ENCODE results near the gene PREB. TPM values are rescaled to one million over a fixed set of nuclear protein-coding genes. Genes with fewer than 3 reads are reported as not detected.
A peak's percentile ranks its signal among the peaks of the same experiment; 100 is the strongest.
"Not testable (repeated sequence)": the region's sequence is repeated elsewhere in the genome, so short reads cannot be mapped to it uniquely, and the experiment has no call there.

The PREB gene
- 40.4 TPM for total RNA-seq
- long read RNA-seq, transcript PREB-201 (9 exons, 2,166 nt): major isoform, 78 of 129 reads
- long read RNA-seq, transcript PREB-202 (8 exons, 1,910 nt): minor isoform, 8 of 129 reads
- long read RNA-seq, partial matches to known transcripts: 16 of 129 reads
- long read RNA-seq, other reads (novel, unspliced or antisense): 27 of 129 reads

DNA sequence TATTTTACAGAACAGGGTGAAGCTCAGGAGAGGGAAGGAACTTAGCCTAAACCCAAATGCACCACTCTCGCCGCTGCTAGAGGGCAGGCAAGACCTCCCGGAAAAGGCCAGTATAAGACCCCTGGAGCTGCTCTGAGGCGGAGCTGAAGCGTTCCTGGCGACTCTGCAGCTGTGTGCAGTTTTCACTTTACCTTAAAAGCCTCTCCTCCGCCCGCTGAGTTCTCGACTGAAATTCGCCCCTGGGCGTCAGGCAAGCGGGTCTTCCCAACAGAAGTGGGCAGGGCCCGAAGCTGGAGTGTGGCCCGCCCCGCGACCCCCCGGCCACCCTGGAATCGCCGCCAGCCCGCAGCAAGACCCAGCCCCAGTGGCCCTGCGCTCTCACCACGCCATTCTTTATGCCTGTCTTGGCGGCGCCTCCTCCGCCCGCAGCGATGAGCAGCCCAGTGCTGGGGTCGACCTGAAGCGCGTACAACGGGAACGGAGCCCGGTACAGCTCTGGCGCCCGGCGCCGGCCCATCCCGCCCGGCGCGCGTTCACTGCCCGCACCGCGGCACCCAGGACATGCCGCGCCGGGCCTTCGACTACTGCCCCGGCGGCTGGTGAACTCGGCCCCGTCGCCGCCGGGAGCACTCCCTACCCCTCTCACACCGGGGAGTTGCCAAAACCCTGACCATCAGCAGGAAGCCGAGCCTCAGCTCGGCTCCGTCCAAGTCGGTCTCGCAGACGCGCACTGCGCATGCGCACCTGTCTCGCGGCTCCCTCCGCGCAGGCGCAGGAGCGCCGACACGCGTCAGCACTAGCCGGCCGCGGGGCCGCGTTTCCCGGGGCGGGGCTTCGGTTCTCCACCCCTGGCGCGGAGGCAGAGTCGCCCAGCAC is at the start of gene PREB:
PREB (minus strand) TSS at position 732 of the 876 bp plus-strand sequence; CDS start at position 517, 215 bp downstream.
- intact Hi-C loops (cut with DNase I): loop anchor here (2.0 kb wide), 1 partner anchor 79 kb away; the partner anchor contains the start of genes ATRAID and SLC5A6
- peak; percentile 98 for DNase-seq (ENCODE audit: low spot score)

DNA sequence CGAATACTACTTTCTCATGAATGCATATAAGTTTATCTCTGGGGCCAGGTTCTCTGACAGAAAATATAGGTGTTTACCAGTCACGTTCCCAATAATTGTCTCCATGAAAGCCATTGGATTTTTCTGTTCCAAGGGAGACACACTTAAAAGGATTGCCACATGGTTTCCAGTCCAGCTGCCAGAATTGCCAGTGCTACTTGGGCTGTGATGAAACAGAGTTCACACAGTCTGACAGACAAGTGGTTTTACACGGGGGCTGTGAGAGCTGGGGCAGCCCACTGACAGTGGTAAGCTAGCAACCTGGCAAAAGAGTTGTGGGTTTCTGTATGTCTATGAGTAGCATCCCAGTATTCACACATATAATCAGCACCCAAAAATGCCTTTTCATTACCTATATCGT is 49.7 kb upstream of the PREB start:
- intact Hi-C loops (cut with DNase I): no loop called here
- DNase-seq (ENCODE audit: low spot score): no peak

GRCh38 chr2:27182346-27182745 is 47.9 kb upstream of the PREB start:
- no peak for DNase-seq (ENCODE audit: low spot score)
- intact Hi-C loops (cut with DNase I): no loop called here

DNA sequence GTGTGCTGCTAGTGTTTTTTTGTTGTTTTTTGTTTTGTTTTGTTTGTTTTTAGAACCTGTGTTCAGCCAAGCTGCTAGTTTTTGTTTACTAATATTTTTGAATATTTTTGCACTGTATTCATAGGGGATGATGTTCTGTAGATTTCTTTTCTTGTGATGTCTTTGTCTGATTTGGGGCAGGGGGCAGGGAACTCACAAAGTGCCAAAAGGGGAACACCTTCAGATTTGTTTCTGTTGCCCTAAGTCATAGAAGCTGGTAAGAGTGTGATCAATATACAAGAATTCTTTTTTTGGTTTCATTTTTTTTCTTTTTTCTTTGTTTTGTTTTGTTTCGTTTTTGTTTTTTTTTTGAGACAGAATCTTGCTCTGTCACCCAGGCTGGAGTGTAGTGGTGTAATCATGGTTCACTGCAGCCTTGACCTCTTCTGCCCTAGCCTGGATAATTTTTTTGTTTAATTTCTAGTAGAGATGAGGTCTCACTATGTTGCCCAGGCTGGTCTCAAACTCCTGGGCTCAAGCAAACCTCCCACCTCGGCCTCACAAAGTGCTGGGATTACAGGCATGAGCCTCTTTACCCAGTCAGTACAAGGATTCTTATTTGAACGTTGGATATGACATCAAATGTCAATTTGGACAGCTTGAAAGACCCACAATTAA is 45.0 kb upstream of the PREB start:
- no peak for DNase-seq (ENCODE audit: low spot score)
- intact Hi-C loops (cut with DNase I): no loop called here

- intact Hi-C loops (cut with DNase I): no loop called here
- no peak for DNase-seq (ENCODE audit: low spot score)
Measured at GRCh38 chr2:27178469-27178868, 44.0 kb upstream of the PREB start.

- DNase-seq (ENCODE audit: low spot score): no peak
- intact Hi-C loops (cut with DNase I): no loop called here
Measured at GRCh38 chr2:27177441-27178351, 43.3 kb upstream of the PREB start.

GRCh38 chr2:27175781-27176180 is 41.3 kb upstream of the PREB start:
- intact Hi-C loops (cut with DNase I); DNase-seq (ENCODE audit: low spot score): not testable (repeated sequence)

GRCh38 chr2:27175330-27175729 is 40.9 kb upstream of the PREB start:
- intact Hi-C loops (cut with DNase I): no loop called here
- no peak for DNase-seq (ENCODE audit: low spot score)

DNA sequence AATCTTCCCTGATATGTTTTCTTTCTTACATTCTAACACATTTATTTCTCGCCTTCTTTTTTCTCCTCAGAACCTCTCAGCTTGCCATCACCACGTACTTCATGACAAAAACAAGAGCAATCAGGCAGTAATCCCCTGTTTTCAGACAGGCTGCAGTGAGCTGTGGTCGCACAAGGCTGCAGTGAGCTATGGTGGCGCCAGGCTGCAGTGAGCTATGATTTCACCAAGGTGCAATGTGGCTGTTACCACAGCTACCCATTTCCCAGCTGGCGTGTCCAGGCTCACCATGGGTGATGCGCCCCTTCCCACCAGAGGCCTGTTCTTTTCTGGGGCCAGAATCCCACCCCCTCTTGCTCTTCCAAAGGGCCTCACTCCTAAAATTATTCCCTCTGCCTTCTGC is 40.2 kb upstream of the PREB start:
- no peak for DNase-seq (ENCODE audit: low spot score)
- intact Hi-C loops (cut with DNase I): no loop called here

DNA sequence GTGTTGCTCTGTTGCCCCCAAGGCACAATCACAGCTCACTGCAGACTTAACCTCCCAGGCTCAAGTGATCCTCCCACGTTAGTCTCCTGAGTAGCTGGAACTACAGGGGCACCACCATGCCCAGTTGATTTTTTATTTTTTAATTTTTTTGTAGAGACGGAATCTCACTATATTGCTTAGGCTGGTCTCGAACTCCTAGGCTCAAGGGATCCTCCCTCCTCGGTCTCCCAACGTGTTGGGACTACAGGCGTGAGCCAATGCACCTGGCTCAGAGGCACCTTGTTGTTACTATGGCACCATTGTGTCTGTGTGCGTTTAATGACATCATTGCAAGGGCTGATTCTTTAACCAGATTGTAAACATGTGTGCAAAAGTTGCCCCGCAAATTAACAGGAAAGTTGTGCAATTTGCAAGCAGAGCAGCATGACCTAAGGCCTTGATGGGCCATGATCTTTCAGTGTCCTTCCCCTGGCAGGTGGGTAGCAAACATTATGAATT is 37.0 kb upstream of the PREB start:
- intact Hi-C loops (cut with DNase I): no loop called here
- no peak for DNase-seq (ENCODE audit: low spot score)

- DNase-seq (ENCODE audit: low spot score): peak; percentile 26
- intact Hi-C loops (cut with DNase I): no loop called here
Measured at GRCh38 chr2:27170581-27171337, 36.3 kb upstream of the PREB start.

DNA sequence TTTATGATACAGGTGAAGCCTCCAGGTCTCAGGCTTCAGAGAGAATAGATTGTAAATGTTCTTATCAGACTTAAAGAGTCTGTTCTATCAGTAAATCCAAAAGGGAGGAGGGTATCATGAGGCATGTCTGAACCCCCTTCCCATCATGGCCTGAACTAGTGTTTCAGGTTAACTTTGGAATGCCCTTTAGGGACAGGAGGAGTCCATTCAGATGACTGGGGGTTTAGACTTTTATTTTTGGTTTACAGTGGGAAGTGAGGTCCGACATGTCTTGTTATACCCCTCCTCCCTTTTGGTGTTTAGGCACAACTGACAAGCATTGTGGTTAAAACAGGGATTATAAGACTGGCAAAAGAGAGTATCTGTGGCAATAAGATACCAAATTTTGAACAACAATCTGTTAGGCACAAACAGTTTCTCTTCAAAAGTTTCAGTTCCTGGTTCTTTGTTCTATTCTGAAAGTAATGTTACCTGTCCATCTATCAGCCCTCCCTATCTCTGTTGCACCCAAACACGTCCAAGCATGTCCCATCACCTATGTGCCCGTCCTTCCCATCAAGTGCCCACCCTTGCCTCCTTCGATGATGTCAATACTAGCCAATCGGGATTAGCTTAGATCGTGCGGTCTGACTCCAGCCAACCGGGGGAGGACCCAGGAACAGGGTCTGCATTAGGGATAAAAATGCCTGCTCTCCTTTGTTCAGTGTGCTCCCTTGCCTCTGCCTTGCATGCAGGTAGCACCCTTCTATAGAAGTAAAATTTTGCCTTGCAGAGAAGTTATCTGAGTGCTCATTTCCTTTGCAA is 30.7 kb upstream of the PREB start:
- DNase-seq (ENCODE audit: low spot score): no peak
- intact Hi-C loops (cut with DNase I): no loop called here

DNA sequence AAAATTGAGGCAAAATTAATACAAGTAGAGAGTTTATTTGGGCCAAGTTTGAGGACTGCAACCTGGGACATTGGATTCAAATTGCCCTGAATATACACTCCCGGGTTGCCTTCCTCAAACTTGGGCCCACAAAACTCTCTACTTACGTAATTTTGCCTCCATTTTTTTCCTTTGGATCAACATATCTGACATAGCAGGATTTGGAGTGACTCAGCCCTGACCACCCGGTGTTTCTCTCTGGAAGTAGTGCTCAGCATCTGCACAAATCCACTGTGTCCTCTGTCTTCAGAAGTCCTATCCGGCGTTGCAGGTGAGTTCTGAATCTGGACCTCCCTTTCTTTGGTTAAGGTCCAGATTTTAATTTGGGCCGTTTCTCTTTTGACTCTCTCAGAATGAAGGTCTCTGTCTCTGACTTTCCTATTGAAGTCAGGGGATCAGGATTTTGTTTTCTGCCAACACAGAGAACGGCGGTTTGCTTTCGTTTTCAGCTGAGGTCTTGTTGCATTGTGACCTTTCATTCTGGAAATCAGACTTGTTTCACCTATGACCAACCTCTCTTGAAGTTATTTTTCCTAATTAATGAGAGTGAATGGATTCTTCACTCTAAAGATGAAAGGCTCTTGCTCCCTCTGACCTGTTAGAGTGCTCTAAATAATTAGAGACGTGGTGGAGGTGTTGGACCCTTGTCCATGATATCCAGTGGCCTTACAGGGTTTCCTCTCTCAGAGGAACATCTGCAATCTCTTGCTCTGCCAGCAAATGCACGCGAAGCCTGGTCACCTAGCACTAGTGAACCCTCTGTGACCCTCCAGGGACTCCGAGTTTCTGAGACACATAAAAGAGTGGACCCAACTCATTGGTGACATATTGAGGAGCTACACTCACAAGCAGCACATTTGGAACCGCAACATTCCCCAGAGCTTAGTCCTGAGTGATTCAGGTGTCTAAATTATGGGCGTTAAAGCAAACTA is 28.0 kb upstream of the PREB start:
- no peak for DNase-seq (ENCODE audit: low spot score)
- intact Hi-C loops (cut with DNase I): no loop called here

DNA sequence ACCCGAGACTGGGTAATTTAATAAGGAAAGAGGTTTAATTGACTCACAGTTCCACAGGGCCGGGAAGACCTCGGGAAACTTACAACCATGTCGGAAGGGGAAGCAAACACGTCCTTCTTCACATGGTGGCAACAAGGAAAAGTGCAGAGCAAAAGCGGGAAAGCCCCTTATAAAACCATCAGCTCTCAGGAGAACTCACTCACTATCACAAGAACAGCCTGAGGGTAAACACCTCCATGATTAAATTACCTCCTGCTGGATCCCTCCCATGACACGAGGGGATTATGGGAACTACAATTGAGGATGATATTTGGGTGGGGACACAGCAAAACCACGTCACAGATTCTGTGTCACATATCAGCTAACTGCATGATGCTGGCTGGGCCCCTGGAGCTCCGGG is 25.8 kb upstream of the PREB start:
- intact Hi-C loops (cut with DNase I): no loop called here
- DNase-seq (ENCODE audit: low spot score): no peak

DNA sequence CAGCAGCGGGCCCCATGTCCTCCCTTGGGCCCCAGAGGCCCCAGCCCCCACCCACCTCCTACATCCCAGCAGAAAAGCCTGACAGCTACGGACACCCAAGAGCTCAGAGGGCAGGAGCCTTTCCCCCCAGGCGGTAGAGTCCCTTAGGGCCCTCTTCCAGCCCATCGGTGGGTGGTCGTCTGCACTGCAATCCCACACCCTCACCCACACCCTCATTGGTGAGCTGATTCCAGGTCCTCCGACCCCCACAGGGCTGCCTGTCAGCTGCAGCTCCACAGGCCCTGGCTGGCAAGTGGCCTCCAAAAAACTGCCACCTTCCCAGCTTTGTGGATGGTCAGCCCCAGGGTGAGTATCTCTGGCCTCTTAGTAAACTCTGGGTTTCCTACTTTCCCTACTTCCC is 24.8 kb upstream of the PREB start:
- intact Hi-C loops (cut with DNase I): no loop called here
- no peak for DNase-seq (ENCODE audit: low spot score)

DNA sequence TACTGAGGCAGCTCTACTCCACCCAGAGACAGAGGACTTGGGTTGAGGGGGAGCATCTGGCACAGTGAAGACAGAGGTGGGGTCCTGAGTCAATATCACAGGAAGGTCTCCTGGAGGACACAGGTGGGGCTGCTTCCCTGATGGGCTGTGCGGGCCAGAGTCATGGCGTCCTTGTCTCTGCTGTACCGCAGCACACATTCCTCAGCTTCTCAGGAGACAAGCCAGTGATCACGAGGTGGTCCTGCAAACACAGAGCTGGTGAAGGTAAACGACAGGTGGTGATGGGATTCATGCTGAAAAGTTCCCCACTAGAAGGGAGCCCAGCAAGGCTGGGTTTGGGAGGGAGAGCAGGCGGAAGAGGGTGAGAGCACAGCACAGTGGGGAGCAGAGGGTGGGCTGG is 24.0 kb upstream of the PREB start:
- no peak for DNase-seq (ENCODE audit: low spot score)
- intact Hi-C loops (cut with DNase I): no loop called here

DNA sequence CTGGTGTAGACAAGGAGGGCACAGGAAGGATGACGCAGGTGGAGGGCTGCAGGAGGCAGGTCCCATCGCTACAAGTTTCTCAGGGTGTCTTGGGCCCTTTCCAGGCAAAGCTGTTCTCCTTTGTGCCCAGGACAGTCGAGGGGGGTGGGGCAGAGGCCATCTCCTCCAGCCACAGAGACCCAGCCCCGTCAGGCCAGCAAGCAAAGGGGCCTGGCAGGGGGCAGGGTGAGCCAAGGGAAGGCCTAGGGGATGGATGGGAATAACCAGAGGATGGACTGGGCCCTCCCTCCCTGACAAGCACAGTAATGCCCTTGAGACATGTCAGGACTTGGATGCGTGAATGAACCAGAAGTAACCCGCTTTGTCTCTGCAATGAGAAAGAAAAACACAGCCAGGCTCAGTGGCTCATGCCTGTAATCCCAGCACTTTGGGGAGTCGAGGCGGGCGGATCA is 20.7 kb upstream of the PREB start:
- DNase-seq (ENCODE audit: low spot score): no peak
- intact Hi-C loops (cut with DNase I): no loop called here
